ENCODE measurements around the gene C1orf53. TPM values are rescaled to one million over a fixed set of nuclear protein-coding genes. Genes with fewer than 3 reads are reported as not detected.
"Not testable (repeated sequence)": the region's sequence is repeated elsewhere in the genome, so short reads cannot be mapped to it uniquely, and the experiment has no call there.

The C1orf53 gene
- polyA plus RNA-seq, 1 of the 3 experiments (the other 2 are of a cell fraction): 24.9 TPM

DNA sequence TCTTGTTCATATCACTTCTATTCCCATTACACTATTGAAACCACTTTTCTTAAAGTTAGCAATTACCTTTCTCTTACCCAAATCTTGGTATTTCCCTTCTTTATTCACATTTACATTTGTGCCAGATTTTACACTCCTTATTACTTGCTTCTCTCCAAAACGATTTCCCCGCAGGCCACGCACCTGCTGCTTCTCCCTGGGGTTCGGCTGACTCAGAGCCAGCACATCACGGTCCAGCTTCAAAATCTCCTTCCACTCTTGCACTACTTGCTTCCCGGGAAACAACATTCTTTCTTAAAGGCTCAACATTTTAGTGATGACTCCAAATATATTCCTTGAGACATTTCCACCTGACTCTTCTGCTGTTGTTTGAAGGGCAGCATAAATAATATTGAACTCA is 35.5 kb downstream of the C1orf53 start:
- Histone ChIP-seq H4K20me1 (ENCODE audit: insufficient read depth) (no peaks in the 10 kb centered on the region), H3K9me3 (no peaks in the 10 kb centered on the region), H3K4me2 (no peak overlapping the region), H3K9ac (no peak overlapping the region), H3K27ac (ENCODE audit: low read depth in 2 of 2, low read length in 1 of 2) (no peak overlapping the region), H3K4me3 (ENCODE audit: low read depth in 2 of 2, low read length in 1 of 2) (no peak overlapping the region), H3K4me1 (ENCODE audit: control insufficient read depth in 1 of 2, insufficient read depth in 2 of 2, low read depth in 1 of 2, low read length in 1 of 2) (peaks cover 0 to 2% of the 10 kb centered on the region in 2 experiments; a peak in 2 of 4 replicates), H3K9me2 (no peaks in the 10 kb centered on the region), H3K79me2 (ENCODE audit: insufficient read depth) (no peaks in the 10 kb centered on the region), H3K36me3 (replicated peaks in 1 of 2; ENCODE audit: control insufficient read depth in 1 of 2, insufficient read depth in 2 of 2, low read length in 1 of 2) (peaks cover 0 to under 1% of the 10 kb centered on the region in 2 experiments), H2AFZ (ENCODE audit: low read depth) (no peak overlapping the region), H3F3A (replicated peaks; ENCODE audit: insufficient read depth) (peaks cover 5% of the 10 kb centered on the region), H3K27me3 (ENCODE audit: insufficient read depth) (no peaks in the 10 kb centered on the region)
- DNase-seq: no peak
- 82% methylated on average over 6 of the region's 6 CpGs for WGBS (ENCODE audit: low lambda C conversion rate)
- TF ChIP-seq MAX (IDR thresholded peaks at IDR 0.05; ENCODE audit: low read depth) (no peak), USF1 (IDR thresholded peaks at IDR 0.05; ENCODE audit: borderline replicate concordance, low read depth) (no peak), NRF1 (IDR thresholded peaks at IDR 0.05; ENCODE audit: low read depth, low read length) (no peak), PBX3 (IDR thresholded peaks at IDR 0.05) (no peak), YY1 (IDR thresholded peaks at IDR 0.05; ENCODE audit: low read depth) (no peak), CTCF (IDR thresholded peaks at IDR 0.05) (no peak), MXI1 (IDR thresholded peaks at IDR 0.05; ENCODE audit: low read depth, low read length) (no peak), SIN3A (IDR thresholded peaks at IDR 0.05; ENCODE audit: borderline replicate concordance, low read depth, low read length) (no peak), REST (IDR thresholded peaks at IDR 0.05; ENCODE audit: low read depth, low read length) (no peak), FOXJ3 (CRISPR knock-in tag; IDR thresholded peaks at IDR 0.05) (no peak), GABPA (IDR thresholded peaks at IDR 0.05; ENCODE audit: low read depth) (no peak), SMC3 (IDR thresholded peaks at IDR 0.05; ENCODE audit: low read depth, low read length) (no peak), GATA2 (CRISPR knock-in tag; IDR thresholded peaks at IDR 0.05) (no peak), IRF3 (IDR thresholded peaks at IDR 0.05; ENCODE audit: low read depth, low read length) (no peak)
- POLR2A ChIA-PET: no interaction called here
- CTCF ChIA-PET: no interaction called here

- DNase-seq; H3K4me3 ChIP-seq (ENCODE audit: low read depth in 2 of 2, low read length in 1 of 2); H3K36me3 ChIP-seq (replicated peaks in 1 of 2; ENCODE audit: control insufficient read depth in 1 of 2, insufficient read depth in 2 of 2, low read length in 1 of 2); H3K27ac ChIP-seq (ENCODE audit: low read depth in 2 of 2, low read length in 1 of 2); H3K9ac ChIP-seq; H3K4me1 ChIP-seq (ENCODE audit: control insufficient read depth in 1 of 2, insufficient read depth in 2 of 2, low read depth in 1 of 2, low read length in 1 of 2); H3K79me2 ChIP-seq (ENCODE audit: insufficient read depth); H3K9me3 ChIP-seq; H3K9me2 ChIP-seq; POLR2A ChIA-PET; H3K27me3 ChIP-seq (ENCODE audit: insufficient read depth); H3K4me2 ChIP-seq; H4K20me1 ChIP-seq (ENCODE audit: insufficient read depth); CTCF ChIA-PET; H3F3A ChIP-seq (replicated peaks; ENCODE audit: insufficient read depth); H2AFZ ChIP-seq (ENCODE audit: low read depth): not testable (repeated sequence)
- 69% methylated on average over 6 of the region's 6 CpGs for WGBS (ENCODE audit: low lambda C conversion rate)
Observed at GRCh38 chr1:197939159-197939980, 36.9 kb downstream of the C1orf53 start.
